GM19468 (cell line): Measurements from ENCODE around the gene DNAL1.

Source experiments
- ATAC-seq: cut with Tn5 transposase; IDR thresholded peaks from one replicate; pipeline ENCODE4 v1.9.1; 2021; ENCODE audit warnings: mild to moderate bottlenecking, moderate library complexity, moderate number of reproducible peaks; ENCODE audit not compliant: unreplicated experiment; ENCODE audit errors: extremely low read depth

DNAL1 gene

GRCh38 chr14:73740618-73741326 lies 96.0 kb downstream of the DNAL1 start:
- no peak for ATAC-seq

DNA sequence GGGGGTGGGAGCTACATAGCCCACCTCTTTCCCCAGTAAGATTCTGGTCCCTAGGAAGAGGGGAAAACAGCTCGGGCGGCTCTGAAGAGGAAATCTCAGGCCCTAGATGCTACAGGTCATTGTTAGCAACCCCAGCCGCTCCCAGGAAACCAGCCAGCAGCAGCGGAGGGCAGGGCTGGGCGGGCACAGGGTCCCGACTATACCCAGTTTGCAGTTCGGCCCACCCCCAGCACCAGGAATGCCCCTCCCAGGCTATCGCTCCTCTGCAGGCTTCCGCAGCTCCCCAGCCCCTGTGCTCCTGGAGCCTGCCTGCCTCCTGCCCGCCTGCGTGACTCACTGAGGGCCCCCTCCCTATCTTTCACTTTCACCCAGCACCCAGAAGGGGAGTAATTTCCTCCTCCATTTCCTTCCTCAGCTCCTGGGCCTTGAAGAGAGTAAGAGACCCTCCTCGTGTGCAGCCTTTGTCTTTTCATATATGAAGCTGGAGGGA lies 96.6 kb downstream of the DNAL1 start:
- no peak for ATAC-seq

- ATAC-seq, result no peak
These were observed 97.2 kb downstream of the DNAL1 start for GRCh38 chr14:73741876-73742519.

DNA sequence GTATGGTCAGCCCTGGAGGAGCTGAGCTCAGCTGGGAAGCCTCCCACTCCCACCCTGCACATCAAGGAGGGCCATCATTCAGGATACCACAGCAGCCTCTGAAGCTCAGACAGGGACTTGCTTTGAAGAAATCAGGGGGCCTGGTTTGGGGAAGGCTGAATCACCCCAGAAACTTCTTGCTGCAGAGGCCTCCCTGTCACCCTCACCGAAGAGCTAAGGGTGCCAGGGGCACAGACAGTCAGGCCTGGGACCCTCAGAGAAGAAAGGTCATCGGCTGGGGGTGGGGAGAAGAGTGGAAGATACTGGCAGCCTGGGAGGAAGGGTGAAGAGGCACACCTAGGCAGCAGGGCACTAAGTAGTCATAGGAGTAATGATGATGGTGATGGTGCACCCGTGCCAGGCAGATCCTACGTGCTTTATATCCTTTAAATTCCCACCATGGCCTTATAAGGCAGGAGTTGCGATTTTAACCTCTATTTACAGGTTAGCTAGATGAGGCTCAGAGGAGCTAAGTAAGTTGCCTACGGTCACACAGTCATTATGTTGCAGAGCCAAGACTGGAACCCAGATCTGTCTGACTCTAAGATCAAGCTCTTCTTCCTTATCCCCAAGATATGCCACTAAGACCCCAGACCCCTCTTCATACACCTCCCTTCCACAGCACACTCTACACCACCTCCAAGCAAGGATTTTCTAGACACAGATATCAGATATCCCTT lies 97.9 kb downstream of the DNAL1 start:
- no peak for ATAC-seq

DNA sequence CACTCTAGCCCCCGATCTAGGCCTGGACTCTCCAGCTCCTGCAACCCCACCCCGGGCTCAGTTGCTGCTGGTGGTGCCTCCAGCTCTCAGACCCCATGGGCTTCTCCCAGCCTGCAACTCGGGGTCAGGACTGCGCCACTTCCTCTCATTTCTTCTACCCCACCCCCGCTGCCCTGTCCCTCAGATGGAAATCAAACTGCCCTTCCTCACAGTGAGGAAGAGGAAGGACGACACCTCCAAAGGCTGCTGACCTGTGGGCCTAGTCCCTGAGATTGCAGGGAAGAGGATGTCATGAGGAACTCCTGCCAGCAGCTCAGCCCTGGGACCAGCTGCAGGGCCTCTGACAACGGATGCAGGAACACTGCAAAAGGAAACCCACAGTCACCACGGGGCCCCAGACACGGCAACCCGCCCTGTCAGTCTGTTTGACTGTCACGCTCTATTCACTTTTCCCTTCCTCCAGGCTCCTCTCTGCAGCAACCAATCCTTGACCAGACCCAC lies 98.7 kb downstream of the DNAL1 start:
- ATAC-seq, result no peak

DNA sequence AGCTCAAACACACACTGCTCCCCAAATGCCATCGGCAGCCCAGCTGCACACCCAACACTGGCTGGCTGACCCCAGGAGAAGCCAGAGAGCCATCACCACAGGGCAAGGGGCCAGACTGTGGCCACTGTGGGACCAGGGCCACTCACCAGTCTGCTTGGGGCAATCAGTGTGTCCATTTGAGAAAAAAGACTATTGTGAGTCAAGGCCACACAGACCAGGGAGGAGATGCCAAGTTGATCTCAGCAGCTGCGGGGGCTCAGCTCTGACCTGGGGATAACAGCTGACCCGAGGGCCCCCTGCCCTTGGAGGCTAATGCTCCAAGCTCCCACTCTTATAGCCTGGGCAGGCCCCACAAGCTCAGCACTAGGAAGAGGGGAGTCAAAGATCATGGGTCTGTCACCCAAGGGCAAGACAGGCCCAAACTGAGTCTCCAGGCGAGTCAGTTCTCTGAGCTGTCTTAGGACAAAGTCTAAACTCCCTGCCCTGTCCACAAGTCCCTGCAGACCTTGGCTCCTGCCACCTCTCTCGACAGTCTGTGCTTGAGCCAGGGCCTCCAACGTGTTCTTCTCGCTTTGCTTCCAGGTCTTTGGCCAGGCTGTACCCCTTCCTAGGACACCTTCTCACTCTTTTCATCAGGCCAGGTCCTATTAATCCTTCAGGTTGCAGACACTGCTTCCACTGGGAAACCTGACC lies 99.5 kb downstream of the DNAL1 start:
- ATAC-seq, result no peak

DNA sequence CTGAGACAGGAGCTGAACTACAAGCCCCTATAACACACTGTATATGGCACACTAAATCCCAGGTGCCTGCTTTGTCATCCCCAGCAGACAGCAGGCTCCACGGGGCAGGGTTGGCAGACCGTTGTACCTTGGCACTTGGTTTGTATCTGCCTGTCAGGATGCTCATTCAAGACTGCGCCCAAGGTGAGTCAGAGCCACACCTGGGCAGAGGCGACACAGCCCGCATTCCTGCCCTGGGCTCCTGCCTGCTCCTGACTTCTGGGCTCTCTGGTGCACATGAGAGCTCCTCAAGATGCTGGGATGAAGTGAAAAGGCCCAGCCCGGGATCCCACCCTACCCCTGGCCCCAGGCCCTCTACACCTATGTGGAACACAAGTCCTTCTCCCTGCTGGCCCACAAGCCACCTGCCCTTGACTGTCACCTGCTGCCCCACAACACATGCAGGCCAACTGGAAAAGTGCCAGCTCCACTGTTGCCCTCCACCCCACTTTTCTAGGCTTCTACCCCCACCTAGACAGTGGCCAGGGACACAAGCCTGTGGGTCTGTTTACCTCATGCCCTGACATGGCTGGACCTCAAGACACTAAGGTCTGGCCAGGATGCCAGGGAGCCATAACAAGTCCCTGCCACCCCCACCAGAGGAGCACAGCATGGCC lies 100.2 kb downstream of the DNAL1 start:
- ATAC-seq, result no peak

GRCh38 chr14:73745571-73746519 lies 101.1 kb downstream of the DNAL1 start:
- ATAC-seq, result no peak

DNA sequence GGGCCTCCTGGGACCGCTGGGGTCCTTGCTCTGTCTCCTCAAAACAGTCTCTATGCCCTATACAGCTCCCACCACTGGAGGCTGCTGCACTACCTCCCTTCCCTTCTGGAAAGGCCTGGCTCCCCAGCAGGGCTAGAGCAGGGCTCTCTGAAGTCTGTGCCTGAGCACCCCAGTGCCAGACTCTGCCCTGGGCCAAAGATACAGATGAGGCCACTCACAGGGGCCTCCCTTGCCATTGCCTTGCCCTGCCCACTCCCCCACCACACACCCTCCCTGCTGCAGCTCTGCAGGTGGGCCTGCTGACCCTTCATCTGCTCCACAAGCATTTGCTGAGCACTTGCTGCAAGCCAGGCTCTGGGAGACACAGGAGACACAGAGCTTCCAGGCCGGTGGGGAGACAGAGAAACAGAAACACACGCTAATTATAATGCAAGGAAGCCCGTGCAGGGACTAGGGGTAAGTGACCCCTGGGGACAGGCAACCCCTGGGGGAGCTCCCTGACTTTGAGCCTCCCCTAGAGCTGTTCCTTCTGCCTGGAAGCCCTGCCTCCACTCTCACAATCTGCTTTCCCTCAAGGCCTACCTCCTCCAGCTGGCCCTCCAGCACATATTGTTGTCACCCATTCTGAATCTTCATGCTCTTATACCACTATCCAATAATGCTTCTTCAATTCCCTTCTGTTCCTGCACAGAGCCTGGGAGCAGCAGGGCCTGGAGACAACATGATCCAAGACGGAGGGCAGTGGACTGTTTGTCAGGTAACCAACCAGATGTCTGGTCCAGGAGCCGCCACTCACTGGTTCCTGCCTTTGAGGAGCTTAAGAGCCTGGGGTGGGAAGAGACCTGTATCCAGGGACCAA lies 102.0 kb downstream of the DNAL1 start:
- no peak for ATAC-seq

DNA sequence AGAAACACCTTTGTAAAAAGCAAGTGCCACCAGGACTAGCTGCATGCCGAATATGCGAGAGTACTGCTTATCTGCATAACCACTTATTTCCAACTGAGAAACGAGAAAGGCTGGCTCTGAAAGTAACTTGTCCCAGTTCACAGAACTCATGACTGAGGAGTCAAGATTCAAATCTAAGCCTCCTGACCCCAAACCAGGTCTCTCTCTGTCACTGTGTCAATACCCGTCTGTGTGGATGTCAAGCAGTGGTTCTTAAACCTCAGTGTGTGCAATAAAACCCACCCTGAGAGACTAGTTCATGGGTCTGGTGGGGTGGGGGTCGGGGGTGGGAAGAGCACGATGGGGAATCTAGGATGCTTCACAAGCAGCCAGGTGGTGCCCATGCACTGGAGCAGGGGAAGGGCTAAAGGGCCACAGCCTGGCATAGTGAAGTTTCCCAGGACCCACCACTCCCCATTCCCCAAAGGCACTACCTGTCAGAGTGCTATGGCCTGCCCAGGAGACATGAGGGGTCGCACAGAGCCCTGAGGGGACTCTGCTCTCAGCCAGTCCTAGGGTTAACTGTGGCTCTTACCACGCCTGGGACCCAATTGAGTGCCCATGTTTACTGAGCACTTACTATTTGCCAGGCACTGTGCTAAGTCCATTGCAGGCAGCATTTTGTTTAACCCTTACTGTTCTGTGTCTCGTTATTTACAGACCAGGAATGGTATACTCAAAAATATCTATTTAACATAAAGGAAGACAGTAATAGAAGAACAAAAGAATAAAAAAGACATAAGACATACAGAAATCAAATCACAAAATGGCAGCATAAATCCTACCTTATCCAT lies 102.8 kb downstream of the DNAL1 start:
- no peak for ATAC-seq

GRCh38 chr14:73748858-73749357 lies 104.1 kb downstream of the DNAL1 start:
- ATAC-seq, result no peak

- ATAC-seq, result no peak
These were observed 105.1 kb downstream of the DNAL1 start for GRCh38 chr14:73749706-73750530.

DNA sequence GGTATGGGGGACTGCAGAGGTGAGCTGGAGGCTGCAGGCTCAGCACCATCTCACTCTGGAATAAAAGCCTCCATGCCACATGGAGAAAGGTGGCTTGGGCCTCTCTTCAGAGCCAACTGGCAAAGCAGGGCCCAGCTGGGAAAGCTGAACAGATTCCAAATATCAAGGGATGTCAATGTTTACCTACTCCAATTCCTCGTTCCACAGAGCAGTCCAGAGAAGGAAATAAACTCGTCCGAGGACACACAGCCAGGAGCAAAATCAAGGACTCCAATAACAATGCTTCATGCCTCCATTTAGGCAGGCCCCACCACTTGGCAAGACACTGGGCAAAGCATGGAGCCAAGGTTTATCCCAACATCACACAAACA lies 105.7 kb downstream of the DNAL1 start:
- ATAC-seq, result no peak

DNA sequence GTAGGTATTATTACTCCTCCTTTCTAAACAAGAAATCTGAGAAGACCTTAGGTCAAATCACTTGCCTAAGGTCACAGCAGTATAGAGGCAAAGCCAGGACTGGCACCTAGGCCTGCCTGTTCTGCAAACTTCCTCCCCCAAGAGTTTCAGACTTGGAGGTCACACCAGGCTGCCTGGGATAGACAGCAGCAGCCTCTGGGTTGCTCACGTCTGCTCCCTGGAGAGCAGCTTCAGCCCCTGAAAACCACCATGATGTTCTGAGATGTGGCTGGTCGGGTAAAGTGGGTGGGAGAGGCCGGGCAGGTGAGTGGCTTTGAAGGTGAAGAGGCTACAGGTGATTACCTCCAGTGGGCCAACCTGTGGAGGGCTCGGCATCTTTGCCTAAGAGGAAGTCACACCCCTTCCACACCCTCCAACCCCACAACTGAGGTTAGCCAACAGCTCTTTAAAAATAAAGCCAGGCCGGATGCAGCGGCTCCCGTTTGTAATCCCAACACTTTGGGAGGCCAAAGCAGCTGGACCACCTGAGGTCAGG lies 106.4 kb downstream of the DNAL1 start:
- ATAC-seq, result no peak

- no peak for ATAC-seq
These were observed 107.7 kb downstream of the DNAL1 start for GRCh38 chr14:73752297-73752992.
